ENCODE measurements around the gene ARMH3. TPM values are rescaled to one million over a fixed set of nuclear protein-coding genes. Genes with fewer than 3 reads are reported as not detected.

ARMH3 gene
- total and polyA plus RNA-seq, 7 experiments from 2014 or later = 19.7 to 34.0 (median 27.6) TPM

- ATAC-seq (peak; percentile 75), DNase-seq (peak; percentile 32 to 79 (median 54))
- Mint-ChIP-seq H3K9me3 (peaks cover 0 to 2% (median 0%) of the 10 kb centered on the region in 11 donors), H3K4me3 (peak within 1 kb of the TSS; percentile 55 to 87 (median 78)), H3K4me1 (peaks cover 31 to 59% (median 52%) of the 10 kb centered on the region in 7 donors), H3K36me3 (peaks cover under 1 to 27% (median 12%) of the 10 kb centered on the region in 5 donors), H3K27me3 (peaks cover 0 to 19% (median 4%) of the 10 kb centered on the region in 5 donors), H3K27ac (peak within 1 kb of the TSS in 5 of 9 donors; percentile 18 to 72 (median 38))
- no peak within 1 kb of the TSS for H3K27ac ChIP-seq (ENCODE audit: low read depth, low read length)
- ChIA-PET POLR2A (interaction anchor here (1.0 to 1.3 kb wide), 2 partner anchors 8 to 13 kb away, joined by 3 to 5 read pairs; no protein-coding TSS in a partner anchor), CTCF (interaction anchor here (0.5 to 2.3 kb wide), 3 partner anchors 11 to 330 kb away, joined by 3 to 9 read pairs (median 3); no protein-coding TSS in a partner anchor)
- H3K36me3 ChIP-seq (ENCODE audit: control insufficient read depth in 2 of 3, insufficient read depth in 3 of 3, low read length in 3 of 3) = peaks cover 0 to 17% (median under 1%) of the 10 kb centered on the region in 3 experiments
- H3K27me3 ChIP-seq (ENCODE audit: control insufficient read depth in 2 of 2, insufficient read depth in 2 of 2, low read length in 2 of 2) = no peaks in the 10 kb centered on the region
- H3K4me3 ChIP-seq (ENCODE audit: low read length) = peak within 1 kb of the TSS; percentile 19
- H3K4me1 ChIP-seq (ENCODE audit: control insufficient read depth in 2 of 2, insufficient read depth in 2 of 2, low read length in 2 of 2) = peaks cover 8 to 34% of the 10 kb centered on the region in 2 donors
- intact Hi-C loops (cut with micrococcal nuclease) = loop anchor here (1.0 to 5.0 kb wide), 6 partner anchors 36 to 631 kb away; partner anchors contain the start of gene ARMH3 (in 1 of the 2)
- no peaks in the 10 kb centered on the region for H3K9me3 ChIP-seq (ENCODE audit: control insufficient read depth in 2 of 3, low read length in 3 of 3)
These were observed 212.6 kb downstream of the ARMH3 start, which contains the start of gene KCNIP2 for GRCh38 chr10:101843032-101844021. TSS of gene KCNIP2 (minus strand) at chr10:101843800. CDS start at chr10:101843568, 232 bp downstream.

GRCh38 chr10:101841826-101842225, 214.1 kb downstream of the ARMH3 start:
- Mint-ChIP-seq H3K27ac (no peak overlapping the region), H3K4me3 (peak overlapping the region in 6 of 10 donors; percentile 27 to 79 (median 50)), H3K27me3 (peaks cover 0 to 19% (median 4%) of the 10 kb centered on the region in 5 donors), H3K9me3 (peaks cover 0 to 2% (median 0%) of the 10 kb centered on the region in 11 donors), H3K4me1 (peaks cover 31 to 59% (median 52%) of the 10 kb centered on the region in 7 donors), H3K36me3 (peaks cover 0 to 12% (median 4%) of the 10 kb centered on the region in 5 donors)
- CTCF ChIA-PET = interaction anchor here (0.5 to 4.0 kb wide), 15 partner anchors 9 to 860 kb away, joined by 3 to 28 read pairs (median 5); partner anchors contain the start of genes NPM3 and OGA
- no peak for ATAC-seq
- POLR2A ChIA-PET = interaction anchor here (0.8 to 5.1 kb wide), 6 partner anchors 10 to 274 kb away, joined by 3 to 42 read pairs (median 4); partner anchors contain the start of gene OGA
- peaks cover 8 to 34% of the 10 kb centered on the region in 2 donors for H3K4me1 ChIP-seq (ENCODE audit: control insufficient read depth in 2 of 2, insufficient read depth in 2 of 2, low read length in 2 of 2)
- H3K4me3 ChIP-seq (ENCODE audit: low read length) = no peak overlapping the region
- no peak overlapping the region for H3K27ac ChIP-seq (ENCODE audit: low read depth, low read length)
- no peaks in the 10 kb centered on the region for H3K9me3 ChIP-seq (ENCODE audit: control insufficient read depth in 2 of 3, low read length in 3 of 3)
- no peaks in the 10 kb centered on the region for H3K27me3 ChIP-seq (ENCODE audit: control insufficient read depth in 2 of 2, insufficient read depth in 2 of 2, low read length in 2 of 2)
- DNase-seq = no peak
- H3K36me3 ChIP-seq (ENCODE audit: control insufficient read depth in 2 of 3, insufficient read depth in 3 of 3, low read length in 3 of 3) = peaks cover 0 to 2% (median 0%) of the 10 kb centered on the region in 3 experiments
- intact Hi-C loops (cut with micrococcal nuclease) = loop anchor here (5.0 kb wide), 5 partner anchors 35 to 630 kb away; partner anchors contain the start of gene ARMH3 (in 1 of the 2)

DNA sequence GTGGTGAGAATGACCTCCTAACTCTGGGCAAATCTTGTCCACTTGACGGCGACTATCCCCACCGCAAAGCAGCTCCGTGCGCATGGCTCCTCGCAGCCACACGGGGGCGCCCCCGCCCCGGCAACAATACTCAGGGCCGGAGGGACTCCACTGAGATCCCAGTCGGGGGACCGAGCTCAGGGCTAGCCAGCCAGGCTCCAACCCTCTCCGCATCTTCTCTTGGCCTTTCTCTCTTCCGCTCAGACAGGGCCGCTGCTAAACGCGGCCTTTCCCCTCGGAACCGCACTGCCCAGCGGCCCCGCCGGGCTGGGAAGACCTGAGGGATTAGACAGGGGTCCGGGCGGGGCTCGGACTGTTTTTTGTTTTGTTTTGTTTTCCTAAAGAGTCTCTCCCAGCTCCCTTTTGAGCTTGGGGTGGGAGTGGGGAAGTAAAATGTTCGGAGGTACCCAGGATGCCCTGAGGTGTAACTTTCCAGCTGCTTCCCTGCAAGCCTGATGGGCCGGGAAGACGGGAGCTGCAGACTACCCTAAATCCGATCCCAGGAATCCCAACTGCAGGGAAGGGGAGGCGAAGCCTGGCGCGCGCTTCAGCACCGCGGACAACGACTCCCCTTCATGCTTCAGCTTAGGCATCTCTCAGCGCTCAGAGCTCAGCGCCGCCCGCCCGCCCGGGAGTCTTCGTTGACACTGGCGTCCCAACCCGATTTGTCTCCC, 215.1 kb downstream of the ARMH3 start:
- H3K27ac Mint-ChIP-seq = peak overlapping the region in 5 of 9 donors; percentile 50 to 87 (median 79)
- POLR2A ChIA-PET = interaction anchor here (0.7 to 5.1 kb wide), 8 partner anchors 9 to 582 kb away, joined by 3 to 42 read pairs (median 4); partner anchors contain the start of gene OGA

DNA sequence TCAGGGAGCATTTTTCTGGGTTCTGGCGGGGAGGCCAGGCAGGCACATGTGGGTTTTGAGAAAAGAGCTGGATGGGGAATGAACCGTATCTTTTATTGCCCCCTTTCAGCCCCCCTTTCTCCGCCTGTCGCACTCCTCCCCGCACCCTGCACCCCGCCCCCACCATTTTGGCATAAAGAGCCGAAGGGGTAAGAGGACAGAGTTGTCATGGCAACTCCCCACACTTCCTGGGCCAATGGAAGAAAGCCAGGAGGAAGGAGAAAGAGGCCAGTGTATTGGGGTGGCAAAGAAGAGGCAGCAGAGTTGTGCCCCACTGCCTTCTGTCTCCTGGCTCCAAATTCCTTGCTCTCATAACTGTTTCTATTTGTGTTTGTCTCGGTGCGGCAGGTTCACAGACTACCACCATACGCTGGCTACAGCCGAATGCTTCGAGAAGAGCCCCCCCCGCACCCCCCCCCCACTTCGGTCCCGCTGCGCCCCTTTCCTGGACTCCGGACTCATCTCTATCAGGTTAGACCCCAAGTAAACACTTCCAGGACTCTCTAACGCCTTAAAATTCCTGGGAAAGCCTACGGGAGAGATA, 215.8 kb downstream of the ARMH3 start:
- no peak for ATAC-seq
- no peaks in the 10 kb centered on the region for H3K36me3 ChIP-seq (ENCODE audit: control insufficient read depth in 2 of 3, insufficient read depth in 3 of 3, low read length in 3 of 3)
- peaks cover 0 to 19% (median 4%) of the 10 kb centered on the region in 5 donors for H3K27me3 Mint-ChIP-seq
- peaks cover 0 to 4% (median 0%) of the 10 kb centered on the region in 11 donors for H3K9me3 Mint-ChIP-seq
- H3K27ac Mint-ChIP-seq = peak overlapping the region in 6 of 9 donors; percentile 38 to 87 (median 56)
- H3K27me3 ChIP-seq (ENCODE audit: control insufficient read depth in 2 of 2, insufficient read depth in 2 of 2, low read length in 2 of 2) = no peaks in the 10 kb centered on the region
- H3K4me3 ChIP-seq (ENCODE audit: low read length) = peak overlapping the region; percentile 55
- ChIA-PET POLR2A (interaction anchor here (0.7 to 5.1 kb wide), 5 partner anchors 9 to 582 kb away, joined by 3 to 42 read pairs (median 3); partner anchors contain the start of gene OGA), CTCF (interaction anchor here (0.7 to 4.0 kb wide), 12 partner anchors 9 to 1554 kb away, joined by 3 to 28 read pairs (median 4); partner anchors contain the start of genes NPM3 and OGA)
- no peak for DNase-seq
- peak overlapping the region; percentile 72 to 91 (median 85) for H3K4me3 Mint-ChIP-seq
- peaks cover 17 to 43% of the 10 kb centered on the region in 2 donors for H3K4me1 ChIP-seq (ENCODE audit: control insufficient read depth in 2 of 2, insufficient read depth in 2 of 2, low read length in 2 of 2)
- peaks cover 37 to 68% (median 60%) of the 10 kb centered on the region in 7 donors for H3K4me1 Mint-ChIP-seq
- H3K27ac ChIP-seq (ENCODE audit: low read depth, low read length) = no peak overlapping the region
- intact Hi-C loops (cut with micrococcal nuclease) = loop anchor here (1.0 to 5.0 kb wide), 10 partner anchors 9 to 628 kb away; partner anchors contain the start of gene ARMH3 (in 1 of the 2)
- no peaks in the 10 kb centered on the region for H3K9me3 ChIP-seq (ENCODE audit: control insufficient read depth in 2 of 3, low read length in 3 of 3)
- peaks cover 0 to 4% (median 0%) of the 10 kb centered on the region in 5 donors for H3K36me3 Mint-ChIP-seq

More for the DNA sequence above, 215.1 kb downstream of the ARMH3 start:
- H3K4me1 Mint-ChIP-seq = peaks cover 34 to 65% (median 55%) of the 10 kb centered on the region in 7 donors
- H3K9me3 ChIP-seq (ENCODE audit: control insufficient read depth in 2 of 3, low read length in 3 of 3) = no peaks in the 10 kb centered on the region
- no peaks in the 10 kb centered on the region for H3K27me3 ChIP-seq (ENCODE audit: control insufficient read depth in 2 of 2, insufficient read depth in 2 of 2, low read length in 2 of 2)
- peaks cover 0 to 2% (median 0%) of the 10 kb centered on the region in 11 donors for H3K9me3 Mint-ChIP-seq
- peaks cover 0 to 6% (median 2%) of the 10 kb centered on the region in 5 donors for H3K36me3 Mint-ChIP-seq
- peak; percentile 35 to 83 (median 58) for DNase-seq
- CTCF ChIA-PET = interaction anchor here (0.5 to 4.0 kb wide), 20 partner anchors 9 to 861 kb away, joined by 3 to 28 read pairs (median 4); partner anchors contain the start of genes NPM3 and OGA
- H3K27me3 Mint-ChIP-seq = peaks cover 0 to 19% (median 4%) of the 10 kb centered on the region in 5 donors
- H3K4me3 ChIP-seq (ENCODE audit: low read length) = peak overlapping the region; percentile 55
- H3K4me1 ChIP-seq (ENCODE audit: control insufficient read depth in 2 of 2, insufficient read depth in 2 of 2, low read length in 2 of 2) = peaks cover 13 to 36% of the 10 kb centered on the region in 2 donors
- H3K36me3 ChIP-seq (ENCODE audit: control insufficient read depth in 2 of 3, insufficient read depth in 3 of 3, low read length in 3 of 3) = no peaks in the 10 kb centered on the region
- H3K4me3 Mint-ChIP-seq = peak overlapping the region; percentile 72 to 91 (median 85)
- H3K27ac ChIP-seq (ENCODE audit: low read depth, low read length) = no peak overlapping the region
- intact Hi-C loops (cut with micrococcal nuclease) = loop anchor here (1.0 to 5.0 kb wide), 10 partner anchors 10 to 629 kb away; partner anchors contain the start of gene ARMH3 (in 1 of the 2)
- ATAC-seq = peak; percentile 76

DNA sequence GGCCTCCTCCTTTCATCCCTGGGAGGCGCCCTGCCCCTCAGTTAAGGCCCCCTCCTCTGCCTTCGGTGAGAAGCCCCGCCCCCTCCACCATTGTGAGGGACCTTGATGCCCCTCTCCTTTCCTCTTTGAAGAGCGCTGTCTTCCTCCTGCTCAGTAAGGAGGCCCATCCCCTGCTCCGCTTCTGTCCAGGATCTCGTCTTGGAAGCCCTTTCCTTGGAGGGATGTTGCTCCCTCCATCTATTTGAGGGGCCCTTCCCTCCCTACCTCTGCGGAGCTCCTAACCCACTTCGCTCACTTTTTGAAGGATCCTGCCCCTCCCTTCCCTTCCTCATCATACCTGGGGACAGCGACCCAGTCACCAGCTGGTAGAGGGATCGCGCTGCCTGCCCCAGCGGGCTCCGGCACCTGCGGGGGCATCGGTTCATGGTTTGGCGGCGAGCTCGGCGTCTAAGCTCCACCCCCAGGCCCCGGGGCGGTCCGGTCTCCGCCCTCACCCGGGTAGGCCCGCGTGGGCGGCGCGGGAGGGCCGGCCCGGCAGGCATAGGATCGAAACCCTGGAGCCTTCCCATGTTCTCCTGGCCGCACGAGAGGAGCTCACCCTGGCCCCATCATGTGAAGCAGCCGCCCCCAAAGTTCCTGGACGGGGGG, 216.4 kb downstream of the ARMH3 start:
- Histone ChIP-seq H3K27ac (ENCODE audit: low read depth, low read length) (no peak overlapping the region), H3K9me3 (ENCODE audit: control insufficient read depth in 2 of 3, low read length in 3 of 3) (no peaks in the 10 kb centered on the region), H3K4me3 (ENCODE audit: low read length) (peak overlapping the region; percentile 47), H3K4me1 (ENCODE audit: control insufficient read depth in 2 of 2, insufficient read depth in 2 of 2, low read length in 2 of 2) (peaks cover 22 to 46% of the 10 kb centered on the region in 2 donors), H3K36me3 (ENCODE audit: control insufficient read depth in 2 of 3, insufficient read depth in 3 of 3, low read length in 3 of 3) (no peaks in the 10 kb centered on the region), H3K27me3 (ENCODE audit: control insufficient read depth in 2 of 2, insufficient read depth in 2 of 2, low read length in 2 of 2) (no peaks in the 10 kb centered on the region)
- intact Hi-C loops (cut with micrococcal nuclease) = loop anchor here (1.0 to 10.0 kb wide), 11 partner anchors 8 to 805 kb away; partner anchors contain the start of genes ARMH3 (in 1 of the 2), PDZD7 (in 1 of the 2) and SFXN3 (in 1 of the 2)
- peaks cover 0 to 19% (median 4%) of the 10 kb centered on the region in 5 donors for H3K27me3 Mint-ChIP-seq
- H3K4me1 Mint-ChIP-seq = peaks cover 43 to 69% (median 61%) of the 10 kb centered on the region in 7 donors
- H3K9me3 Mint-ChIP-seq = peaks cover 0 to 4% (median 0%) of the 10 kb centered on the region in 11 donors
- peak overlapping the region; percentile 66 to 91 (median 84) for H3K4me3 Mint-ChIP-seq
- H3K27ac Mint-ChIP-seq = peak overlapping the region in 1 of 9 donors; percentile 5
- H3K36me3 Mint-ChIP-seq = peaks cover 0 to 4% (median 0%) of the 10 kb centered on the region in 5 donors
- peak in 4 of 9 donors; percentile 34 to 79 (median 42) for DNase-seq
- CTCF ChIA-PET = interaction anchor here (1.0 to 4.0 kb wide), 6 partner anchors 8 to 1554 kb away, joined by 3 to 28 read pairs (median 10); partner anchors contain the start of gene OGA
- POLR2A ChIA-PET = interaction anchor here (0.9 to 5.1 kb wide), 3 partner anchors 8 to 274 kb away, joined by 3 to 42 read pairs (median 3); partner anchors contain the start of gene OGA
- ATAC-seq = peak; percentile 55
